T-helper 2 cell treated with Interferon-gamma antibody and Interleukin-4, amounts not matched to agents 5 μg/mL and 100 μg/mL, for 36 hours (primary cell): ENCODE data around the gene SFXN2.
"Not testable (repeated sequence)": the region's sequence is repeated elsewhere in the genome, so short reads cannot be mapped to it uniquely, and the experiment has no call there.

Experiments used
- DNase-seq: peaks from one replicate; pipeline ENCODE4 v3.0.0; 2021; ENCODE audit warnings: low spot score
- H3K27ac Mint-ChIP-seq: one replicate; pipeline ENCODE4 v1.8.0; 2021; ENCODE audit warnings: mild to moderate bottlenecking, mixed read lengths
- H3K27me3 Mint-ChIP-seq: one replicate; pipeline ENCODE4 v1.8.0; 2021; ENCODE audit warnings: low read depth, mixed read lengths
- H3K36me3 Mint-ChIP-seq: one replicate; pipeline ENCODE4 v1.8.0; 2021; ENCODE audit warnings: low read depth, mixed read lengths
- H3K4me1 Mint-ChIP-seq: one replicate; pipeline ENCODE4 v1.8.0; 2021; ENCODE audit warnings: low read depth, mixed read lengths
- H3K4me3 Mint-ChIP-seq: one replicate; pipeline ENCODE4 v1.8.0; 2022; ENCODE audit warnings: mild to moderate bottlenecking, moderate library complexity, mixed read lengths
- H3K9me3 Mint-ChIP-seq: one replicate; pipeline ENCODE4 v1.8.0; 2021; ENCODE audit warnings: mixed read lengths

The SFXN2 gene

DNA sequence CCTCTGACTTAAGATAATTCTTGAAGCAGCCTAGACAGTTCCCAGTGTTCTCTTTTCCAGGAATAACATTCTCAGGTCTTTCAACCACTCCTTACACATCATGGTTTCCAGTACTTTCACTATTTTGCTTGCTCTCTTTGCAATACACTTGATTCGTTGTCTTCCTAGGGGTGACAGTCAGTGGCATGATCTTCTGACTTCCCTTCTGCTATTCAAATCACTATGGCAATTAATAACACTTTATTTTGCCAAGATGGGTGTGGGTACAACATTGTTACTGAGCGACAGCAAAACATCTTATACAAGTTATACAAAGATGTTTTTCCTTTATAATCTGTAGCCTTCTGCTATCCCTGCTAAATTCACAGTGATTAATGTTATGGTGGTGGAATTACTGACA is 15.5 kb upstream of the SFXN2 start:
- H3K27ac Mint-ChIP-seq: no peak overlapping the region
- no peak for DNase-seq
- peaks cover 21% of the 10 kb centered on the region for H3K36me3 Mint-ChIP-seq
- no peak overlapping the region for H3K4me3 Mint-ChIP-seq
- no peaks in the 10 kb centered on the region for H3K9me3 Mint-ChIP-seq
- H3K4me1 Mint-ChIP-seq: peaks cover 2% of the 10 kb centered on the region
- no peaks in the 10 kb centered on the region for H3K27me3 Mint-ChIP-seq

DNA sequence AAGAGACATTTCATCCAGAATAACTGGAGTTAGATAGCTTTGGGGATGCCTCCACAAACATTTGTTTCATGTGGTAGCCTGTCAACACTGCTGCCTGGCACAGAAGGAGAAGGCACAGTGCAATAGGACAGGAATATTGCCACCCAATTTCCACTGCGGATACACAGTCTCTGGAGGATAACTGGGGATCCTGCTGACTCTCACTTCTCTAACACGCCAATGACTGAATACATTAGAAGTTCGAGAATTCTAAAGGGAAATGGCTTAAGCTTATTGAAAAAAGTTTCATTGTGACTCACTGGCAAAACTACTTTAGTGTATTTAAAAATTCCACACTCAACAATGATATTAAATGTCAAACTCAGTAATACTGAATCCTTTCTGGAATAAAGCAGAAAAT is 13.2 kb upstream of the SFXN2 start:
- no peak overlapping the region for H3K4me3 Mint-ChIP-seq
- peaks cover 5% of the 10 kb centered on the region for H3K4me1 Mint-ChIP-seq
- no peaks in the 10 kb centered on the region for H3K9me3 Mint-ChIP-seq
- H3K36me3 Mint-ChIP-seq: peaks cover 21% of the 10 kb centered on the region
- no peak overlapping the region for H3K27ac Mint-ChIP-seq
- DNase-seq: no peak
- H3K27me3 Mint-ChIP-seq: no peaks in the 10 kb centered on the region

DNA sequence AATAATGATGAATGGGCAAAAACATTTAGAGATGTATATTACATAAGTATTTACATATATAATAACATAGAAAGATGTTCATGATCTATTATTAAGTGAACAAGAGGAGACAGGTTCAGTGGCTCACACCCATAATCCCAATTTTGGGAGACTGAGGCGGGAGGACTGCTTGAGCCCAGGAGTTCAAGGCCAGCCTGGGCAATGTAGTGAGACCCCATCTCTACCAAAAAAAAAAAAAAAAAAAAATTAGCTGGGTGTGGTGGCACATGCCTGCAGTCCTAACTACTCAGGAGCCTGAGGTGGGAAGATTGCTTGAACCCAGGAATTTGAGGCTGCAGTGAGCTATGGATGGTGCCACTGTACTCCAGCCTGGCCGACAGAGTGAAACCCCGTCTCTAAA is 12.6 kb upstream of the SFXN2 start:
- no peaks in the 10 kb centered on the region for H3K27me3 Mint-ChIP-seq
- no peak overlapping the region for H3K27ac Mint-ChIP-seq
- peaks cover 17% of the 10 kb centered on the region for H3K36me3 Mint-ChIP-seq
- H3K4me1 Mint-ChIP-seq: peaks cover 5% of the 10 kb centered on the region
- H3K9me3 Mint-ChIP-seq: no peaks in the 10 kb centered on the region
- no peak for DNase-seq
- H3K4me3 Mint-ChIP-seq: no peak overlapping the region

DNA sequence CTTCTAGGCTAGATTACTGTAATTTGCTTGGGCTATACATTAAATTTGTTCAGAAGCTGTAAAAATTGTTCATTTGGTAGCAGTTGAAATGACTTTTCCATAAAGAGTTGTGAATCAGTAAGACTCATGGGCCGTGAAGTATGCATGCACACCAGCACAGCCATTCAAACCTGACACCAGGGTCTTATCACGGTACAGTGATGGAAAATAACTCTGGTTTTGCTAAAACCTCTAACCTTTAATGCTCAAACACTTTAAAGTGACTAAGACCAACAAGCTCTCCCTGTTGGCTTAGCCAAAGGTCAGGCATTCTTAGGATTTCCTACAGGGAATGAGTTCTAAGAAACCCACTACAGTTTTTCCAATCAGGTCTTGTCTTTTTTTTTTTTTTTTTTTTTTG is 11.7 kb upstream of the SFXN2 start:
- DNase-seq: no peak
- H3K27ac Mint-ChIP-seq: no peak overlapping the region
- no peaks in the 10 kb centered on the region for H3K9me3 Mint-ChIP-seq
- no peaks in the 10 kb centered on the region for H3K27me3 Mint-ChIP-seq
- no peak overlapping the region for H3K4me3 Mint-ChIP-seq
- H3K4me1 Mint-ChIP-seq: peaks cover 10% of the 10 kb centered on the region
- H3K36me3 Mint-ChIP-seq: peaks cover 16% of the 10 kb centered on the region

DNA sequence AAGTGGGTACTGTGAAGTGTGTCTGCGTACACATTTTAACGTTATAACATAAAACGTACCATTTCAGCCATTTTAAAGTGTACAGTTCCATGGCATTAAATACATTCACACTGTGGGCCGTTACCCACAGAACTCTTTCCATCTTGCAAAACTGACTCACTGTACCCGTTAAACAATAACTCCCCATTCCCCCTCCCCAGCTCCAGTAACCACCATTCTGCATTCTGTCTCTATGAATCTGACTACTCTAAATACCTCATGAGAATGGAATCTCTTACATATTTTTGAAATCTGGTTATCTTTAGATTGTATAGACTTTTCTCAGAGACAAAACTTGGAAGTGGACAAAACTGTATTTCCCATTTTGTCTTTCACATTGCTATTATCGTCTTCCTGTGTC is 9.5 kb upstream of the SFXN2 start:
- H3K27me3 Mint-ChIP-seq: no peaks in the 10 kb centered on the region
- no peak overlapping the region for H3K27ac Mint-ChIP-seq
- H3K4me3 Mint-ChIP-seq: no peak overlapping the region
- no peaks in the 10 kb centered on the region for H3K9me3 Mint-ChIP-seq
- H3K36me3 Mint-ChIP-seq: peaks cover 7% of the 10 kb centered on the region
- peaks cover 8% of the 10 kb centered on the region for H3K4me1 Mint-ChIP-seq
- DNase-seq: peak; percentile 29

DNA sequence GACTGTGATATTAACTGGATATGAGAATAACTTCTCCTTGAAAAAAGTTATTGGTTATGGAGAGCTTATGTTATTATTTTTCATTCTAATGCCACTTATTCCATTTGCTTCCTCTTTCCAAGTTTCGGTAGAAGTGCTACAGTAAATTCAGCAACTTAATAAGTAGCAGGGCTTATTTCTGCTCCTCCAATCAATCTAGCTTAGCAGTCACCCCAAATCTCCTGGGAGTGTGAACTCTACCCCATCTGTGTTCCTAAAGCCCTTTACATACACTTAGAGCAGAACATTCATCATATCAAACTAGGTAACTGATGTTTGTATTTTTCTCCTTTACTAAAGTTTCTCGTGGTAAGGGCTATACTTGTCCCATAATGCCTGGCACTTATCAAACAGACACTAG is 8.9 kb upstream of the SFXN2 start:
- H3K4me3 Mint-ChIP-seq: no peak overlapping the region
- no peaks in the 10 kb centered on the region for H3K27me3 Mint-ChIP-seq
- H3K27ac Mint-ChIP-seq: no peak overlapping the region
- DNase-seq: no peak
- peaks cover 12% of the 10 kb centered on the region for H3K4me1 Mint-ChIP-seq
- H3K36me3 Mint-ChIP-seq: peaks cover 7% of the 10 kb centered on the region
- H3K9me3 Mint-ChIP-seq: no peaks in the 10 kb centered on the region

DNA sequence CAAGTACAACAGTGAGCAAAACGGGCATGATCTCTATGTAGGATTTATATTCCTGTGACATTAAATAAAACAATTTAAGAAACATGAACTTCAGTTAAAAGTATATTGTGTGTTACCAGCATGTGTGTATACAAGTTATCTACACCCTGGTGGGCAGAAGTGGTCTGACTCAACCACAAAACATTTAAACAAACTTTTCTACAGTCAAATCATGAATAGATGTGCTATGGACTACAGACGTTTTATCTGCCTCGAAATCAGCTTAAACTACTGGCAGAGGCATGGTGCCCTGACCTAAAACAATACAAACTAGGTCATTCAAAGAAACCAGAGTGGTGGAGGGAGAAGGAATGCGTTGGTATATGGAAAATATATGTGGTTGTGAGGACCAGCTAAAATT is 3.8 kb upstream of the SFXN2 start:
- peak overlapping the region; percentile 27 for H3K27ac Mint-ChIP-seq

DNA sequence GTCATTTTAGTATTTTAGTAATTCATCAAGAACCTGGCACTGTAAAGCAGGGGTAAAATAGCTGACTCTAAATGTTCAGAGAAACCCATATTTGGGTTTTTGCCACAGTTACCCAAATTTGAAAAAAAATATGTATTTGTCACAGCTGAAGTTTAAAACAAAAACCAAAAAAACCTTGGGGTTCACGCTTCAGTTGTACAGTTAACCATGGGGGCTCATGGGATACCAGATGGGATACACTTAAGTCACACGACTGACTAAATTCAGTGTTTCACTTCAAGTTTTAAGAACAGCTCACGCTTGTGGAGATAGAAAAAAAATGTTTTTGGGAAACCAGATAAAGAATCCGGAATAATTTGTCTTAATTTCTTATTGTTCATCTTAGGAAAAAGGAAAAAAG is 2.3 kb upstream of the SFXN2 start:
- peaks cover 46% of the 10 kb centered on the region for H3K4me1 Mint-ChIP-seq
- DNase-seq: no peak
- no peaks in the 10 kb centered on the region for H3K27me3 Mint-ChIP-seq
- H3K36me3 Mint-ChIP-seq: peaks cover 6% of the 10 kb centered on the region
- H3K4me3 Mint-ChIP-seq: peak overlapping the region; percentile 31
- H3K9me3 Mint-ChIP-seq: no peaks in the 10 kb centered on the region
- peak overlapping the region; percentile 51 for H3K27ac Mint-ChIP-seq

More for the DNA sequence above, 3.8 kb upstream of the SFXN2 start:
- Mint-ChIP-seq H3K27me3 (no peaks in the 10 kb centered on the region), H3K36me3 (peaks cover 2% of the 10 kb centered on the region), H3K9me3 (no peaks in the 10 kb centered on the region), H3K4me3 (no peak overlapping the region), H3K4me1 (peaks cover 37% of the 10 kb centered on the region)
- DNase-seq: peak; percentile 63

DNA sequence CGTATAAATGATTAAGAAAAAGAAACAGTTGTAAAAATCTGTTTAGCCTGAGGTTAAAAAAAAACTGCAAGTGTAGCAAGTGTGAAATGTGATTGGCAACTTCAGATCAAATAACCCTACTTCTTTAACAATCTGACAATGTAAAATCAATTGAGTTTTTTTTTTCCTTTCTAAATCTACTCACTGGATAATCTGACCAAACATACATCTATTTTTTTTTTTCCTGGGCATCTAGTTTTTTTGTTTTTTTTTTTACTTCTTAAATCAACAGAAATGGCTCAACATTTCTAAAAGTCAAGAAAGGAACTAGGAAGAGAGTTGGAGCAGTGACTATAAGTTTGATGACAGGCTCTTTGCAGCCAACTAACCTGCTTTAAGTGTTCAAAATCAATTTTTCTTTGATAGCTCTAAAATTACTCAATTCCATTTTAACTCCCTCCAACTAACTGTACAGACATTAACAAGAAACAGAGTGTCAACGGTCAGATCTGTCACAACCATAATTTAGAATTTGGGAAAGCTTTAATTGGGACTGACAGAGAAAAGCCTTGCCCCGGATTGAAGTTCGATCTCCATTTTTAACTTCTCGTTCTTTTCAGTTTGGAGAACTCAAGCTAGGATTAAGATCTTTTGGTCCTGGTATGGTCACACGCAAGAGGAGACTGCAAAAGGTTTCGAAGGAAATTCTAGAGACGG is 1.4 kb upstream of the SFXN2 start:
- peaks cover 4% of the 10 kb centered on the region for H3K36me3 Mint-ChIP-seq
- DNase-seq: no peak
- peak overlapping the region; percentile 84 for H3K27ac Mint-ChIP-seq
- peak overlapping the region; percentile 88 for H3K4me3 Mint-ChIP-seq
- H3K9me3 Mint-ChIP-seq: no peaks in the 10 kb centered on the region
- H3K4me1 Mint-ChIP-seq: peaks cover 48% of the 10 kb centered on the region
- no peaks in the 10 kb centered on the region for H3K27me3 Mint-ChIP-seq

DNA sequence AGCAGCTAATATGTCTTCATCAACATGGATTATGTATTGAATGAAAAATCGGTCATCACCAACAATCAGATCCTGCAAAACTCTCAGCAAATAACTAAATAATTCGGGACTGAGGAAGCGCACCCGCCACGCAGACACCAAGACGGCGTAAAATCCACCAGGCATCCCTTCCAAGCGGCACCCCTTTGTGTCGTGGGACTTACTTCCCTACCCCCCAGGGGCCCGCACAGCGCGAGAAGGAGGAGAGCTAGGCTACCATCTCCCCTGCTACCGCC is 960 bp upstream of the SFXN2 start:
- no peaks in the 10 kb centered on the region for H3K27me3 Mint-ChIP-seq
- no peak for DNase-seq
- H3K4me1 Mint-ChIP-seq: peaks cover 51% of the 10 kb centered on the region
- peak overlapping the region; percentile 84 for H3K27ac Mint-ChIP-seq
- H3K4me3 Mint-ChIP-seq: peak overlapping the region; percentile 88
- no peaks in the 10 kb centered on the region for H3K9me3 Mint-ChIP-seq
- peaks cover 4% of the 10 kb centered on the region for H3K36me3 Mint-ChIP-seq

DNA sequence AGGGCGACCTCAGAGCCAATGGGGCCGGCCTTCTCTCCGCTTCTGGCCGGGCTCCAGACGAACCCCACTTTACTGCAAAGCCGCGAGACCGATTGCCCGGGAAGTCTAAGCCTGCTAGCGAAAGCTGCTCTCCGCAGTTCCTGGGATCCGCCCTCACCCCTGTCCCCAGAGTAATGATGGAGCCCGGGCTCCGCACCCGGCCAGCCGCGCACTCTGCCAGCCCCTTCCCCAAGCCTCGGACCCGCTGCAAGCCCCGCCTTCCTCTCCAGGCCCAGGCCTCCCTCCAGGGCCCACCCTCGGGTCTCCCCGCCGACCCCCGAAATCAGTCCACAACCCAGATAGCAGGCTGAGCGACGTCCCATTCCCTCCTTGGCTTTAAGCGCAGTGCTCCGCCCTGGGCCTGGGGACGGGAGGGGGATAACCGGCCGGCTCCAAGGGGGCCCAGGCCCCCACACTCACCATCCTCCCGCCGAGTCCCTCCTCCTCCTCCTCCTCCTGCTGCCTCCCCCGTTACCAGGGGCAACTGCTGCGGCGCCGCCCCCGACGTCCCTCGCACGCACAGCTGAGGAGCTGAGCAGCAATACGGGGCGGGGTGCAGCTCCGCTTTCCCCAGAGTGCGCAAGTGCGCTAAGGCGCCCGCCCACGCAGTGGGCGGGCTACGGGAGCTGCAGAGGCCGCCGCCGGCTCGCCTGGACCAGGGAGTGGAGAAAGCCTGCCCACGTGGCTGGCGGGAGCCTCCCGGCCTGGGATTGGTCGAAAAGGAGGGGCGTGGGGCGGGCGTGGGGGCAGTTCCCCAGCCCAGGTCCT is 419 bp upstream of the SFXN2 start, which contains the start of gene ARL3:
Gene ARL3, minus strand, starts transcription at position 584 of the 807 bp plus-strand sequence. Its CDS starts 122 bp downstream, at position 462.
- Mint-ChIP-seq H3K4me1 (peaks cover 51% of the 10 kb centered on the region), H3K27me3 (no peaks in the 10 kb centered on the region), H3K4me3 (peak within 1 kb of the TSS; percentile 88), H3K9me3 (no peaks in the 10 kb centered on the region), H3K36me3 (peaks cover 4% of the 10 kb centered on the region), H3K27ac (peak within 1 kb of the TSS; percentile 84)
- peak; percentile 97 for DNase-seq

DNA sequence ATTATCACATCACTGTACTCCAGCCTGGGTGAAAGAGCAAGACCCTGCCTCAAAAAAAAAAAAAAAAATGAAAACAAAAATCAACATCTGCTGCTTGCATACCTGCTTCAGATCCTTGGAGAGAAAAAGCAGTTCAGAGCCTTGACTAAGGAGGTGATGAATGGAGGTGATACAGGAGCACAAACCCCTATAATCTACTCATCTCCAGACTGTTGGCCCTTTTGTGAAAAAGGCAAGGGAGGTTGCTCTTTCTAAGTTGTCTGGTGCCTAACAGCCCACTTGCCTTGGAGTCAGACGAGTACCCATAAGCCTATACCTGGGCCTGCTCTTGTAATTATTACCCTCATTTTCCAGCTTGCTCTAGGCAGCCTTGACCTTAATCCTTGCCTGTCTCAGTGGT is 1.4 kb downstream of the SFXN2 start:
- peak overlapping the region; percentile 73 for H3K4me3 Mint-ChIP-seq
- H3K27me3 Mint-ChIP-seq: no peaks in the 10 kb centered on the region
- peaks cover 8% of the 10 kb centered on the region for H3K36me3 Mint-ChIP-seq
- peak overlapping the region; percentile 49 for H3K27ac Mint-ChIP-seq
- no peaks in the 10 kb centered on the region for H3K9me3 Mint-ChIP-seq
- DNase-seq: no peak
- H3K4me1 Mint-ChIP-seq: peaks cover 51% of the 10 kb centered on the region

DNA sequence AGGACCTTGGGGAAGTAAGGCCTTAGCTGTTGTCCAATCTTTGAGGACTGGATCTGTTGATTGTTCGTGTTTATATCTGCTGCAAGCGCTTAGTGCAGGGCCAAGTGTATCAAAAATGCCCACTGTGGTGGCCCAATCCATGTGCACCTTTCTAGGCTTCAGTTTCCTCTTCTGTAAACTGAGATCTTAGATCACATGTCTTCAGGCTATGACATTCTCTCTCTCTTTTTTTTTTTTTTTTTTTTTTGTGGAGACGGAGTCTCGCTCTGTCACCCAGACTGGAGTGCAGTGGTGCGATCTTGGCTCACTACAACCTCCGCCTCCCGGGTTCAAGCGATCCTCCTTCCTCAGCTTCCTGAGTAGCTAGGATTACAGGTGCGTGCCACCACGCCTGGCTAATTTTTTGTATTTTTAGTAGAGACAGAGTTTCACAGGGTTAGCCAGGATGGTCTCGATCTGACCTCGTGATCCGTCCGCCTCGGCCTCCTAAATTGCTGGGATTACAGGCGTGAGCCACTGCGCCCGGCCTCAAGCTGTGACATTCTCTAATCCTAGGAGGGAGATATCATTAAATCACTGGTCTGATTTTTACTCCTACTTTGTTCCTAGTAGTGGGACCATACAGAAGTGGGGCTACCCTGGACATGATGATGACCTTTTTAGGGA is 2.6 kb downstream of the SFXN2 start:
- H3K4me3 Mint-ChIP-seq, H3K27me3 Mint-ChIP-seq, DNase-seq, H3K36me3 Mint-ChIP-seq, H3K27ac Mint-ChIP-seq, H3K9me3 Mint-ChIP-seq: not testable (repeated sequence)
- H3K4me1 Mint-ChIP-seq: peaks cover 48% of the 10 kb centered on the region

DNA sequence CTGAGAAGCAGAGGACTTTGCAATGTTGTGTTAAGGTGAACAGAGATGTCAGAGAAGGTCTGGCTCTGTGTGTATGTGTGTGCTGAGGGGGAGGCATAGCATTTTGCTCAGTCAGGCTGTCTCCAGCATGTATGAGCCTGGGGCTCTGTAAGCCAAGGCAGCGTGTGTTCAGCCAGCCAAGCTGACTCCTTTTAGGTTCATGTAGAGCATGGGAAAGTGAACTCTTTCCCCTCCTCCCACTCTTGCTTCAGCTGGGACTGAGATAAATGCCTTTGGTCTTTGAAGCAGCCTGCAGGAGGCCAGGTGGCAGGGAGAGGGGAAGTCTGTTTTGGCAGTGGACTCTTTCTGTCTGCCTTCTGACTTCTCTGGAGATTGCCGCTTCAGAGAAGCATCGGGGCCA is 3.8 kb downstream of the SFXN2 start:
- peaks cover 39% of the 10 kb centered on the region for H3K4me1 Mint-ChIP-seq
- no peak overlapping the region for H3K4me3 Mint-ChIP-seq
- no peaks in the 10 kb centered on the region for H3K27me3 Mint-ChIP-seq
- no peak for DNase-seq
- H3K9me3 Mint-ChIP-seq: no peaks in the 10 kb centered on the region
- no peak overlapping the region for H3K27ac Mint-ChIP-seq
- peaks cover 8% of the 10 kb centered on the region for H3K36me3 Mint-ChIP-seq
